ENCODE data around the gene DHDH.
"Not testable (repeated sequence)": the region's sequence is repeated elsewhere in the genome, so short reads cannot be mapped to it uniquely, and the experiment has no call there.

Gene DHDH

GRCh38 chr19:48933382-48933932, at the start of gene DHDH:
TSS of gene DHDH (plus strand) at chr19:48933699. CDS start at chr19:48933722, 23 bp downstream.
- DNase-seq (ENCODE audit: low read depth) = peak; percentile 72

GRCh38 chr19:48883726-48884125, 49.8 kb upstream of the DHDH start:
- DNase-seq (ENCODE audit: low read depth) = no peak

GRCh38 chr19:48887861-48888612, 45.5 kb upstream of the DHDH start:
- no peak for DNase-seq (ENCODE audit: low read depth)

GRCh38 chr19:48889496-48889895, 44.0 kb upstream of the DHDH start:
- DNase-seq (ENCODE audit: low read depth) = not testable (repeated sequence)

GRCh38 chr19:48890551-48890950, 42.9 kb upstream of the DHDH start:
- DNase-seq (ENCODE audit: low read depth) = no peak

- no peak for DNase-seq (ENCODE audit: low read depth)
Observed at GRCh38 chr19:48895226-48895625, 38.3 kb upstream of the DHDH start.

- no peak for DNase-seq (ENCODE audit: low read depth)
Observed at GRCh38 chr19:48896191-48896720, 37.2 kb upstream of the DHDH start.

- DNase-seq (ENCODE audit: low read depth) = no peak
Observed at GRCh38 chr19:48897181-48897580, 36.3 kb upstream of the DHDH start.

- DNase-seq (ENCODE audit: low read depth) = not testable (repeated sequence)
Observed at GRCh38 chr19:48899386-48899749, 34.1 kb upstream of the DHDH start.

- peak; percentile 99 for DNase-seq (ENCODE audit: low read depth)
Observed at GRCh38 chr19:48899781-48900476, 33.6 kb upstream of the DHDH start, which contains the start of gene NUCB1. TSS of gene NUCB1 (plus strand) at chr19:48900312. CDS start at chr19:48900797, 485 bp downstream.

- DNase-seq (ENCODE audit: low read depth) = no peak
Observed at GRCh38 chr19:48900477-48901406, 32.8 kb upstream of the DHDH start.

GRCh38 chr19:48902291-48902690, 31.2 kb upstream of the DHDH start:
- DNase-seq (ENCODE audit: low read depth) = not testable (repeated sequence)

GRCh38 chr19:48903788-48904187, 29.7 kb upstream of the DHDH start:
- not testable (repeated sequence) for DNase-seq (ENCODE audit: low read depth)

GRCh38 chr19:48905664-48906063, 27.8 kb upstream of the DHDH start:
- DNase-seq (ENCODE audit: low read depth) = no peak

GRCh38 chr19:48906324-48906723, 27.2 kb upstream of the DHDH start:
- no peak for DNase-seq (ENCODE audit: low read depth)

GRCh38 chr19:48907671-48908070, 25.8 kb upstream of the DHDH start:
- no peak for DNase-seq (ENCODE audit: low read depth)

GRCh38 chr19:48909424-48910077, 23.9 kb upstream of the DHDH start:
- not testable (repeated sequence) for DNase-seq (ENCODE audit: low read depth)

- DNase-seq (ENCODE audit: low read depth) = no peak
Observed at GRCh38 chr19:48910803-48911202, 22.7 kb upstream of the DHDH start.

GRCh38 chr19:48913114-48913889, 20.2 kb upstream of the DHDH start:
- DNase-seq (ENCODE audit: low read depth) = no peak

GRCh38 chr19:48914181-48914580, 19.3 kb upstream of the DHDH start:
- DNase-seq (ENCODE audit: low read depth) = no peak
